Measurements from ENCODE around the gene KLK14. TPM values are rescaled to one million over a fixed set of nuclear protein-coding genes. Genes with fewer than 3 reads are reported as not detected.

The KLK14 gene
- total RNA-seq, 1 donor from 2014 or later, result 1.5 TPM

DNA sequence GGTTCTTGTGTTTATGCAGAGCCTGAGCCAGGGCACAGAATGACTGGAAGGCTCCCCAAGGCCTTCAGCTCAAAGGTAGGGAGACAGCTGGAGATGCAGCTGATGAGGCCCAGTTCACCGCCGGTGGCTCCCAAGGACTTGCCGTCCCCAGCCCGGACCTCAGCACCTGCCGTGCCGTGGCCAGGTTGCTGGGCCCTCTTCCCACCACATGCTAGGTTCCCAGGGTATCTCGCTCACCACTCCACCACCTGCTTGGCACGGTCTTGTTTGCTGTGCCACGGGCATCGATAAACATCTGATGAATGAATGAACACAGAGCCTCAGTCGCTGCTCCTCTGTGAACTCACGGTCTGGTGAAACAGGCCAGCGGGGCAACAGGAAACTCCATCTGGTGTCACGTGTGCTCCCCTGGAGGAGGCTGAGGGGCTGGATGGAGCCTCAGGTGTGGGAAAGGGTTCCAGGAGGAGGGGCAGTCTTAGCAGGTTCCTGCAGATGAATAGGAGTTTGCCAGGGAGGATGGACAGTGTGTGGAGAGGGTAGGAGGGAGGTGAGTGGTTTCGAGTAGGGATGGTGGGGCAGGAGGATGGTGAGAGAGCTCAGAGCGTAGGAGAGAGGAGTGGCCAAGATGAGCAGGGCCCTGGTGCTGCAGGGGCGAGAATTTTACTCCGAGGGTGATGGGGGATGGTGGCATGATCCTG lies 3.6 kb upstream of the KLK14 start:
- H3K36me3 Mint-ChIP-seq (ENCODE audit: unreplicated experiment), result peaks cover 6% of the 10 kb centered on the region
- H3K4me3 Mint-ChIP-seq (ENCODE audit: unreplicated experiment), result no peak overlapping the region
- H3K9me3 Mint-ChIP-seq (ENCODE audit: unreplicated experiment), result peaks cover 8% of the 10 kb centered on the region
- H3K27me3 Mint-ChIP-seq (ENCODE audit: unreplicated experiment), result peaks cover 4% of the 10 kb centered on the region
- H3K27ac Mint-ChIP-seq (ENCODE audit: unreplicated experiment), result no peak overlapping the region
- TF ChIP-seq, protein P1, sequence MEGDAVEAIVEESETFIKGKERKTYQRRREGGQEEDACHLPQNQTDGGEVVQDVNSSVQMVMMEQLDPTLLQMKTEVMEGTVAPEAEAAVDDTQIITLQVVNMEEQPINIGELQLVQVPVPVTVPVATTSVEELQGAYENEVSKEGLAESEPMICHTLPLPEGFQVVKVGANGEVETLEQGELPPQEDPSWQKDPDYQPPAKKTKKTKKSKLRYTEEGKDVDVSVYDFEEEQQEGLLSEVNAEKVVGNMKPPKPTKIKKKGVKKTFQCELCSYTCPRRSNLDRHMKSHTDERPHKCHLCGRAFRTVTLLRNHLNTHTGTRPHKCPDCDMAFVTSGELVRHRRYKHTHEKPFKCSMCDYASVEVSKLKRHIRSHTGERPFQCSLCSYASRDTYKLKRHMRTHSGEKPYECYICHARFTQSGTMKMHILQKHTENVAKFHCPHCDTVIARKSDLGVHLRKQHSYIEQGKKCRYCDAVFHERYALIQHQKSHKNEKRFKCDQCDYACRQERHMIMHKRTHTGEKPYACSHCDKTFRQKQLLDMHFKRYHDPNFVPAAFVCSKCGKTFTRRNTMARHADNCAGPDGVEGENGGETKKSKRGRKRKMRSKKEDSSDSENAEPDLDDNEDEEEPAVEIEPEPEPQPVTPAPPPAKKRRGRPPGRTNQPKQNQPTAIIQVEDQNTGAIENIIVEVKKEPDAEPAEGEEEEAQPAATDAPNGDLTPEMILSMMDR (IDR thresholded peaks at IDR 0.05; ENCODE audit: partially characterized antibody, unreplicated experiment), result no peak
- no peak for DNase-seq
- no peaks in the 10 kb centered on the region for H3K4me1 Mint-ChIP-seq (ENCODE audit: low read depth, unreplicated experiment)

- Mint-ChIP-seq H3K4me3 (ENCODE audit: unreplicated experiment) (no peak overlapping the region), H3K4me1 (ENCODE audit: low read depth, unreplicated experiment) (no peaks in the 10 kb centered on the region), H3K9me3 (ENCODE audit: unreplicated experiment) (peaks cover 5% of the 10 kb centered on the region), H3K27ac (ENCODE audit: unreplicated experiment) (no peak overlapping the region), H3K36me3 (ENCODE audit: unreplicated experiment) (peaks cover 6% of the 10 kb centered on the region), H3K27me3 (ENCODE audit: unreplicated experiment) (peaks cover 4% of the 10 kb centered on the region)
- TF ChIP-seq, protein P1 (IDR thresholded peaks at IDR 0.05; ENCODE audit: partially characterized antibody, unreplicated experiment), result no peak
- DNase-seq, result no peak
Measured at GRCh38 chr19:51084505-51084904, 1.8 kb upstream of the KLK14 start.

GRCh38 chr19:51083783-51084182 lies 1.1 kb upstream of the KLK14 start:
- Mint-ChIP-seq H3K4me3 (ENCODE audit: unreplicated experiment) (no peak overlapping the region), H3K4me1 (ENCODE audit: low read depth, unreplicated experiment) (no peaks in the 10 kb centered on the region), H3K27me3 (ENCODE audit: unreplicated experiment) (peaks cover 2% of the 10 kb centered on the region), H3K27ac (ENCODE audit: unreplicated experiment) (no peak overlapping the region), H3K36me3 (ENCODE audit: unreplicated experiment) (peaks cover 6% of the 10 kb centered on the region), H3K9me3 (ENCODE audit: unreplicated experiment) (peaks cover 5% of the 10 kb centered on the region)
- no peak for DNase-seq
- TF ChIP-seq, protein P1 (IDR thresholded peaks at IDR 0.05; ENCODE audit: partially characterized antibody, unreplicated experiment), result no peak

- Mint-ChIP-seq H3K4me1 (ENCODE audit: low read depth, unreplicated experiment) (no peaks in the 10 kb centered on the region), H3K27ac (ENCODE audit: unreplicated experiment) (no peak overlapping the region), H3K36me3 (ENCODE audit: unreplicated experiment) (peaks cover 6% of the 10 kb centered on the region), H3K27me3 (ENCODE audit: unreplicated experiment) (peaks cover 4% of the 10 kb centered on the region), H3K4me3 (ENCODE audit: unreplicated experiment) (no peak overlapping the region), H3K9me3 (ENCODE audit: unreplicated experiment) (peaks cover 5% of the 10 kb centered on the region)
- TF ChIP-seq, protein P1 (IDR thresholded peaks at IDR 0.05; ENCODE audit: partially characterized antibody, unreplicated experiment), result no peak
- DNase-seq, result no peak
Measured at GRCh38 chr19:51083181-51083580, 494 bp upstream of the KLK14 start.

GRCh38 chr19:51081476-51081875 lies 1.2 kb downstream of the KLK14 start:
- peaks cover 5% of the 10 kb centered on the region for H3K9me3 Mint-ChIP-seq (ENCODE audit: unreplicated experiment)

More at GRCh38 chr19:51081476-51081875, 1.2 kb downstream of the KLK14 start:
- TF ChIP-seq, protein P1 (IDR thresholded peaks at IDR 0.05; ENCODE audit: partially characterized antibody, unreplicated experiment), result no peak
- H3K4me1 Mint-ChIP-seq (ENCODE audit: low read depth, unreplicated experiment), result no peaks in the 10 kb centered on the region
- H3K27me3 Mint-ChIP-seq (ENCODE audit: unreplicated experiment), result peaks cover 4% of the 10 kb centered on the region
- H3K36me3 Mint-ChIP-seq (ENCODE audit: unreplicated experiment), result peaks cover 6% of the 10 kb centered on the region
- H3K27ac Mint-ChIP-seq (ENCODE audit: unreplicated experiment), result no peak overlapping the region
- no peak for DNase-seq
- H3K4me3 Mint-ChIP-seq (ENCODE audit: unreplicated experiment), result no peak overlapping the region
